Fibroblast of lung (primary cell): ENCODE measurements around the gene TOP1. TPM values are rescaled to one million over a fixed set of nuclear protein-coding genes. Genes with fewer than 3 reads are reported as not detected.

Source experiments
- DNase-seq, 2 donors: peaks; one replicate each; pipeline versions ENCODE4 v3.0.0 to v3.0.0-alpha.2; 2010; ENCODE audit warnings: low read depth in 2 of 2
- H2AFZ ChIP-seq: 2 replicates; pipeline ENCODE4 v1.5.1; 2012; ENCODE audit warnings: low read length, control low read depth, inconsistent platforms
- H3K27ac ChIP-seq: 2 replicates; pipeline ENCODE4 v1.5.1; 2011; ENCODE audit warnings: low read length, control low read depth; ENCODE audit not compliant: insufficient read depth
- H3K27me3 ChIP-seq: 2 replicates; pipeline ENCODE4 v1.5.1; 2011; ENCODE audit warnings: mild to moderate bottlenecking, low read length; ENCODE audit not compliant: control insufficient read depth, insufficient read depth
- H3K36me3 ChIP-seq: 2 replicates; pipeline ENCODE4 v1.5.1; 2011; ENCODE audit warnings: low read length; ENCODE audit not compliant: control insufficient read depth, insufficient read depth
- H3K4me1 ChIP-seq: 2 replicates; pipeline ENCODE4 v1.5.1; 2011; ENCODE audit warnings: low read length; ENCODE audit not compliant: control insufficient read depth, insufficient read depth; ENCODE audit errors: extremely low read depth
- H3K4me2 ChIP-seq: 2 replicates; pipeline ENCODE4 v1.5.1; 2011; ENCODE audit warnings: low read length, control low read depth; ENCODE audit not compliant: insufficient read depth; ENCODE audit errors: extremely low read depth
- H3K4me3 ChIP-seq, 4 experiments: fragments of 200-600 bp in 1 of 4; sonication (generic) in 1 of 4; replicated peaks in 1 of 4; 2 replicates each; pipeline ENCODE4 v1.5.1; 2011 to 2016; ENCODE audit warnings: low read length in 4 of 4, low read depth in 3 of 4, mild to moderate bottlenecking in 3 of 4, control low read depth in 2 of 4, inconsistent platforms in 1 of 4, mixed read lengths in 1 of 4; ENCODE audit not compliant: insufficient read depth in 1 of 4; ENCODE audit errors: control extremely low read depth in 1 of 4
- H3K79me2 ChIP-seq: 2 replicates; pipeline ENCODE4 v1.5.1; 2012; ENCODE audit warnings: mild to moderate bottlenecking, low read length, inconsistent platforms; ENCODE audit not compliant: control insufficient read depth, insufficient read depth
- H3K9ac ChIP-seq: 2 replicates; pipeline ENCODE4 v1.5.1; 2011; ENCODE audit warnings: mild to moderate bottlenecking, low read length, control low read depth; ENCODE audit not compliant: insufficient read depth
- H3K9me3 ChIP-seq: 2 replicates; pipeline ENCODE4 v1.5.1; 2012; ENCODE audit warnings: low read depth, low read length; ENCODE audit not compliant: control insufficient read depth, insufficient read depth
- H4K20me1 ChIP-seq: 2 replicates; pipeline ENCODE4 v1.5.1; 2011; ENCODE audit warnings: low read length; ENCODE audit not compliant: control insufficient read depth, insufficient read depth; ENCODE audit errors: extremely low read depth
- EZH2 ChIP-seq: IDR thresholded peaks from 2 replicates; pipeline ENCODE4 v1.5.1; 2012; ENCODE audit warnings: low read length, control low read depth, mild to moderate bottlenecking; ENCODE audit errors: missing control alignments
- polyA plus RNA-seq, 2 donors: library from polyadenylated mRNA; depleted of rRNA in 1 of 2; stranded (reverse) in 1 of 2; unstranded in 1 of 2; fragments of >200 nt; gene quantifications; 2 replicates each; pipeline ENCODE4 v1.2.1, GENCODE V29; 2011 to 2012; ENCODE audit warnings: missing spikeins in 1 of 2
- total RNA-seq: library from RNA; depleted of rRNA; stranded (reverse); fragments of >200 nt; gene quantifications from 2 replicates; pipeline ENCODE4 v1.2.1, GENCODE V29; 2014
- TF ChIP-seq, protein P1 (sequence below), 2 donors: IDR thresholded peaks in 1 of 2; conservative IDR thresholded peaks in 1 of 2; 1 replicate in 1 of 2; 2 replicates in 1 of 2; pipeline ENCODE4 v1.5.1; 2011 to 2012; ENCODE audit warnings: low read length in 2 of 2, control low read depth in 1 of 2, inconsistent platforms in 1 of 2, low read depth in 1 of 2, mild to moderate bottlenecking in 1 of 2

Gene TOP1
- total and polyA plus RNA-seq, 2 donors (not counting 1 experiment from before 2014, with no cell fraction given): 18.4 to 35.3 TPM

DNA sequence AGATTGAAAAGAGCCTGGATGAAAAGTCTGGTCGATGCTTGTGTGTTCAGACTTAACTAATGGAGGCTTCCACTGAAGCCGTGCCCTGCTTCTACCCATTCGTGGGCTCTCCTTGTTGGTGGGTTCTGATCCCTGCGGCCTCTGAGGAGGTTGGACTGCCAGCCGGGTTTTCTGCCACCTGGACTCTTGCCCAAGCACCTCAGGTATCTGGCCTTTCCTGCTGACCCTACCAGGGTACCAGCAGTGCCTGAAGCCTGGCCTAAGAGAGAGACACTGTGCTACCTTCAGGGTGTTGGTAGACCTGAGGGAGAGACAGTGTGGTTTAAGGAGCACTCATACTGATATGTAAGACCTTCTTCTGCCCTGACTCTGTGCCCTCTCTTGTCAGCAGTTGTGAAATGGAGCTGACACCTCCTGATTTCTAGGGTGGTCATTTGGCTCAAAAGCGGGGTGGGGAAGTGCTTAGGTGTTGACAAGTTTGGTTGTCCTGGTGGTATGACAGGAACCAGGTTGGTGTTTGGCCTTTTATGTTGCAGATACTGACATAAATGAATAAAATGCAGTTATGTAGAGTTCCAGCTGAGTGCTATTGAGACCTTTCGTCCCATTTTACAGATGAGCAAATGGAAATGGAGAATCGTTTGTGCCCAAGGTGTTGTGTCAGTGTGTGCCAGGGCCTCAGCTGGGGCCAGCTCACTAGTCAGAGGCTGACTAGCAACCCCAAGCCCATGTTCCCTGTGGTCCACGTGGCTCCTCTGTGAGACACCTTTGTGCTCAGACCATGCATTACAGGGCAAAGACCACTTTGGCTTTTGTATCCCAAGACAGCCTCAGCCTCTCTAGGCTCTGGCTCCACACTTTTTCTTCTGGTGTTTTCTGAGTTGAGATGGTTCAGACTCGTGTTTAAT is 111.9 kb downstream of the TOP1 start:
- H4K20me1 ChIP-seq: no peaks in the 10 kb centered on the region

GRCh38 chr20:41141153-41141815 is 112.7 kb downstream of the TOP1 start:
- Histone ChIP-seq H3K36me3 (no peaks in the 10 kb centered on the region), H3K4me3 (no peak overlapping the region), H3K4me2 (no peak overlapping the region)

More for the DNA sequence above, 111.9 kb downstream of the TOP1 start:
- H3K27ac ChIP-seq: no peak overlapping the region
- H3K27me3 ChIP-seq: no peaks in the 10 kb centered on the region
- H3K4me2 ChIP-seq: peak overlapping the region; percentile 15
- no peak overlapping the region for H3K9ac ChIP-seq
- no peak for TF ChIP-seq EZH2
- TF ChIP-seq, protein P1, sequence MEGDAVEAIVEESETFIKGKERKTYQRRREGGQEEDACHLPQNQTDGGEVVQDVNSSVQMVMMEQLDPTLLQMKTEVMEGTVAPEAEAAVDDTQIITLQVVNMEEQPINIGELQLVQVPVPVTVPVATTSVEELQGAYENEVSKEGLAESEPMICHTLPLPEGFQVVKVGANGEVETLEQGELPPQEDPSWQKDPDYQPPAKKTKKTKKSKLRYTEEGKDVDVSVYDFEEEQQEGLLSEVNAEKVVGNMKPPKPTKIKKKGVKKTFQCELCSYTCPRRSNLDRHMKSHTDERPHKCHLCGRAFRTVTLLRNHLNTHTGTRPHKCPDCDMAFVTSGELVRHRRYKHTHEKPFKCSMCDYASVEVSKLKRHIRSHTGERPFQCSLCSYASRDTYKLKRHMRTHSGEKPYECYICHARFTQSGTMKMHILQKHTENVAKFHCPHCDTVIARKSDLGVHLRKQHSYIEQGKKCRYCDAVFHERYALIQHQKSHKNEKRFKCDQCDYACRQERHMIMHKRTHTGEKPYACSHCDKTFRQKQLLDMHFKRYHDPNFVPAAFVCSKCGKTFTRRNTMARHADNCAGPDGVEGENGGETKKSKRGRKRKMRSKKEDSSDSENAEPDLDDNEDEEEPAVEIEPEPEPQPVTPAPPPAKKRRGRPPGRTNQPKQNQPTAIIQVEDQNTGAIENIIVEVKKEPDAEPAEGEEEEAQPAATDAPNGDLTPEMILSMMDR (conservative IDR thresholded peaks at IDR 0.05 in 1 of 2, IDR thresholded peaks at IDR 0.05 in 1 of 2; ENCODE audit: low read depth in 1 of 2, low read length in 2 of 2): no peak
- no peak for DNase-seq
- peaks cover 71% of the 10 kb centered on the region for H3K79me2 ChIP-seq
- no peak overlapping the region for H2AFZ ChIP-seq
- H3K4me1 ChIP-seq: peaks cover 16% of the 10 kb centered on the region
- no peak overlapping the region for H3K4me3 ChIP-seq
- no peaks in the 10 kb centered on the region for H3K9me3 ChIP-seq
- no peaks in the 10 kb centered on the region for H3K36me3 ChIP-seq

GRCh38 chr20:41142245-41142644 is 113.6 kb downstream of the TOP1 start:
- no peak for DNase-seq
- H3K4me2 ChIP-seq: no peak overlapping the region
- peaks cover 16% of the 10 kb centered on the region for H3K4me1 ChIP-seq
- no peak for TF ChIP-seq EZH2
- TF ChIP-seq, protein P1 (conservative IDR thresholded peaks at IDR 0.05 in 1 of 2, IDR thresholded peaks at IDR 0.05 in 1 of 2; ENCODE audit: low read depth in 1 of 2, low read length in 2 of 2): no peak
- no peaks in the 10 kb centered on the region for H3K9me3 ChIP-seq
- no peaks in the 10 kb centered on the region for H3K27me3 ChIP-seq
- no peak overlapping the region for H2AFZ ChIP-seq
- peaks cover 86% of the 10 kb centered on the region for H3K79me2 ChIP-seq
- H3K9ac ChIP-seq: no peak overlapping the region
- H3K36me3 ChIP-seq: no peaks in the 10 kb centered on the region
- no peaks in the 10 kb centered on the region for H4K20me1 ChIP-seq
- no peak overlapping the region for H3K4me3 ChIP-seq
- no peak overlapping the region for H3K27ac ChIP-seq

More at GRCh38 chr20:41141153-41141815, 112.7 kb downstream of the TOP1 start:
- no peak overlapping the region for H3K27ac ChIP-seq
- H3K79me2 ChIP-seq: peaks cover 78% of the 10 kb centered on the region
- no peaks in the 10 kb centered on the region for H3K9me3 ChIP-seq
- H3K9ac ChIP-seq: no peak overlapping the region
- no peak overlapping the region for H2AFZ ChIP-seq
- no peak for TF ChIP-seq EZH2
- TF ChIP-seq, protein P1 (conservative IDR thresholded peaks at IDR 0.05 in 1 of 2, IDR thresholded peaks at IDR 0.05 in 1 of 2; ENCODE audit: low read depth in 1 of 2, low read length in 2 of 2): no peak
- peaks cover 16% of the 10 kb centered on the region for H3K4me1 ChIP-seq
- H4K20me1 ChIP-seq: no peaks in the 10 kb centered on the region
- peak; percentile 55 to 72 for DNase-seq
- H3K27me3 ChIP-seq: no peaks in the 10 kb centered on the region
